ENCODE results near the gene PDE4D.

GRCh38 chr5:59665086-59665831 is 228.3 kb downstream of the PDE4D start:
- TF ChIP-seq, protein P1, sequence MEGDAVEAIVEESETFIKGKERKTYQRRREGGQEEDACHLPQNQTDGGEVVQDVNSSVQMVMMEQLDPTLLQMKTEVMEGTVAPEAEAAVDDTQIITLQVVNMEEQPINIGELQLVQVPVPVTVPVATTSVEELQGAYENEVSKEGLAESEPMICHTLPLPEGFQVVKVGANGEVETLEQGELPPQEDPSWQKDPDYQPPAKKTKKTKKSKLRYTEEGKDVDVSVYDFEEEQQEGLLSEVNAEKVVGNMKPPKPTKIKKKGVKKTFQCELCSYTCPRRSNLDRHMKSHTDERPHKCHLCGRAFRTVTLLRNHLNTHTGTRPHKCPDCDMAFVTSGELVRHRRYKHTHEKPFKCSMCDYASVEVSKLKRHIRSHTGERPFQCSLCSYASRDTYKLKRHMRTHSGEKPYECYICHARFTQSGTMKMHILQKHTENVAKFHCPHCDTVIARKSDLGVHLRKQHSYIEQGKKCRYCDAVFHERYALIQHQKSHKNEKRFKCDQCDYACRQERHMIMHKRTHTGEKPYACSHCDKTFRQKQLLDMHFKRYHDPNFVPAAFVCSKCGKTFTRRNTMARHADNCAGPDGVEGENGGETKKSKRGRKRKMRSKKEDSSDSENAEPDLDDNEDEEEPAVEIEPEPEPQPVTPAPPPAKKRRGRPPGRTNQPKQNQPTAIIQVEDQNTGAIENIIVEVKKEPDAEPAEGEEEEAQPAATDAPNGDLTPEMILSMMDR (IDR thresholded peaks at IDR 0.05): no peak
- TF ChIP-seq POLR2A (IDR thresholded peaks at IDR 0.05): no peak

All from esophagus squamous epithelium (tissue), 4 donors.